K562 (cell line): ENCODE data around the gene PTH1R. TPM values are rescaled to one million over a fixed set of nuclear protein-coding genes. Genes with fewer than 3 reads are reported as not detected.

Experiments used
- ATAC-seq: fragments of 200-7000 bp; cut with Tn5 transposase; 3 replicates; pipeline ENCODE4 v1.9.1; 2020; ENCODE audit warnings: moderate library complexity
- BruUV-seq: library from RNA; stranded (reverse); fragments of 400-500 nt; replicated peaks from 2 replicates; lab custom pipeline; 2021; lab: Mats Ljungman, UMichigan
- CTCF ChIA-PET: fragments of 300-600 bp; formaldehyde crosslinking; extraction: SDS; loops from one replicate; lab custom pipeline; 2021; ENCODE audit warnings: low intra/inter-chr PET ratio; lab: Yijun Ruan, JAX
- POLR2A ChIA-PET: fragments of 300-600, 350-650 bp; sonication (Branson Sonifier 250); formaldehyde crosslinking; extraction: SDS; loops from one replicate; lab custom pipeline; 2021; ENCODE audit warnings: antibody characterized with exemption, inconsistent platforms; lab: Yijun Ruan, JAX
- DNase-seq, 4 experiments: peaks; one replicate each; pipeline versions ENCODE4 v3.0.0 to v3.0.0-alpha.2; 2011 to 2018; ENCODE audit warnings: low spot score in 3 of 4, mixed read lengths in 3 of 4; ENCODE audit errors: extremely low read depth in 1 of 4
- FAIRE-seq: peaks from 2 replicates; lab custom pipeline; 2011; peaks lifted over from hg19 to GRCh38; lab: Jason Lieb, UNC
- H2AFZ ChIP-seq: 2 replicates; pipeline ENCODE4 v1.6.0; 2011; ENCODE audit warnings: low read depth, low read length, control low read depth, inconsistent platforms
- H3K27ac ChIP-seq: fragments of 200-600 bp; 3 replicates; pipeline ENCODE4 v1.8.0; 2011; ENCODE audit warnings: low read depth, mild to moderate bottlenecking, control low read depth, inconsistent platforms, low read length, moderate library complexity, mixed read lengths; ENCODE audit errors: extremely low read depth
- H3K27me3 ChIP-seq, 2 experiments: fragments of 300-600 bp in 1 of 2; 2 replicates in 1 of 2; 3 replicates in 1 of 2; pipeline versions ENCODE4 v1.6.0 to v1.8.0; 2011; ENCODE audit warnings: inconsistent platforms in 2 of 2, low read length in 2 of 2, mild to moderate bottlenecking in 1 of 2, mixed read lengths in 1 of 2, moderate library complexity in 1 of 2; ENCODE audit not compliant: control insufficient read depth in 2 of 2, insufficient read depth in 2 of 2
- H3K36me3 ChIP-seq: fragments of 300-600 bp; 3 replicates; pipeline ENCODE4 v1.8.0; 2011; ENCODE audit warnings: mild to moderate bottlenecking, low read length, inconsistent platforms; ENCODE audit not compliant: control insufficient read depth, insufficient read depth
- H3K4me1 ChIP-seq, 2 experiments: fragments of 200-600 bp in 1 of 2; replicated peaks in 1 of 2; 2 replicates in 1 of 2; 3 replicates in 1 of 2; pipeline versions ENCODE4 v1.5.1 to v1.8.0; 2011; ENCODE audit warnings: inconsistent platforms in 2 of 2, low read length in 2 of 2, mild to moderate bottlenecking in 1 of 2, mixed read lengths in 1 of 2, moderate library complexity in 1 of 2; ENCODE audit not compliant: control insufficient read depth in 2 of 2, insufficient read depth in 2 of 2
- H3K4me2 ChIP-seq: 2 replicates; pipeline ENCODE4 v1.6.1; 2011; ENCODE audit warnings: low read length, control low read depth, inconsistent platforms, mixed read lengths; ENCODE audit not compliant: insufficient read depth
- H3K4me3 ChIP-seq: fragments of 200-600 bp; sonication (generic), shearing (Covaris generic); 2 replicates; pipeline ENCODE4 v1.5.1; 2016; ENCODE audit warnings: control low read depth, inconsistent platforms
- H3K79me2 ChIP-seq: fragments of 200-600 bp; 3 replicates; pipeline ENCODE4 v1.8.0; 2011; ENCODE audit warnings: low read length, inconsistent platforms; ENCODE audit not compliant: control insufficient read depth, insufficient read depth
- H3K9ac ChIP-seq, 2 experiments: 2 replicates each; pipeline versions ENCODE4 v1.6.0 to v1.6.1; 2011; ENCODE audit warnings: low read depth in 2 of 2, low read length in 2 of 2, control low read depth in 1 of 2, inconsistent platforms in 1 of 2, mild to moderate bottlenecking in 1 of 2, mixed read lengths in 1 of 2; ENCODE audit not compliant: insufficient read depth in 1 of 2
- H3K9me1 ChIP-seq: one replicate; pipeline ENCODE4 v1.6.0; 2011; ENCODE audit warnings: inconsistent platforms, mild to moderate bottlenecking, low read length, moderate library complexity; ENCODE audit not compliant: control insufficient read depth, insufficient read depth
- H3K9me3 ChIP-seq: replicated peaks from 2 replicates; pipeline ENCODE4 v1.5.1; 2011; ENCODE audit warnings: low read depth, low read length, inconsistent platforms; ENCODE audit not compliant: control insufficient read depth, insufficient read depth
- H4K20me1 ChIP-seq: replicated peaks from 2 replicates; pipeline ENCODE4 v1.6.1; 2011; ENCODE audit warnings: low read length, inconsistent platforms, mixed read lengths; ENCODE audit not compliant: control insufficient read depth, insufficient read depth
- MCM2 ChIP-seq: fragments of 450-650 bp; IDR thresholded peaks from 2 replicates; pipeline ENCODE4 v1.6.1; 2017; ENCODE audit warnings: low read depth, mild to moderate bottlenecking
- NFXL1 ChIP-seq: fragments of 450-650 bp; formaldehyde crosslinking; IDR thresholded peaks from 2 replicates; pipeline ENCODE4 v1.4.0; 2021; ENCODE audit warnings: mild to moderate bottlenecking
- POLR2G ChIP-seq: fragments of 200-400 bp; formaldehyde crosslinking; IDR thresholded peaks from 2 replicates; pipeline ENCODE4 v1.6.1; 2017; ENCODE audit warnings: low read depth, mild to moderate bottlenecking, antibody characterized with exemption, low read length, moderate library complexity
- ZC3H11A ChIP-seq: IDR thresholded peaks from 2 replicates; pipeline ENCODE4 v1.6.1; 2012; ENCODE audit warnings: low read depth, low read length, improper control_type of control experiment
- ZNF436 ChIP-seq: fragments of 250-450, 450-650 bp; sonication (Bioruptor Pico); formaldehyde crosslinking; IDR thresholded peaks from 2 replicates; pipeline ENCODE4 v1.7.0; 2020; ENCODE audit warnings: mild to moderate bottlenecking
- WGBS: fragments of 100-300 bp; shearing (Covaris generic); methylation state at CpG from one replicate; pipeline ENCODE4 v1.1.6; 2016; ENCODE audit warnings: low coverage, mixed read lengths; ENCODE audit not compliant: insufficient coverage; ENCODE audit errors: missing lambda C conversion rate; 5-methylcytosine and 5-hydroxymethylcytosine counted together
- in situ Hi-C: fragments of 300-500 bp; cut with MboI; formaldehyde crosslinking; loops from 4 replicates; pipeline ENCODE4 v1.15.0; 2018; ENCODE audit warnings: inconsistent platforms, mixed read lengths
- intact Hi-C: fragments of 100-400 bp; cut with micrococcal nuclease; formaldehyde crosslinking; loops from 2 replicates; pipeline ENCODE4 v1.14.2; 2022
- polyA plus RNA-seq, 8 experiments: library from polyadenylated mRNA; depleted of rRNA in 4 of 8; stranded (reverse) in 5 of 8; unstranded in 3 of 8; fragments of >200 nt; fragmentation: Nextera tagmentation in 2 of 8; fragmentation: Illumina TruSeq in 1 of 8; extraction: Ambion mirVana in 2 of 8; extraction: Trizol in 1 of 8; gene quantifications; 2 replicates each; pipeline versions ENCODE4 v1.2.1 to v1.2.3, GENCODE V29; 2011 to 2014; ENCODE audit warnings: inconsistent platforms in 1 of 8, missing spikeins in 1 of 8
- total RNA-seq, 7 experiments: library from RNA; depleted of rRNA in 6 of 7; stranded (reverse); fragments of >200 nt in 6 of 7; fragmentation: Illumina TruSeq in 2 of 7; extraction: Trizol in 2 of 7; gene quantifications; 2 replicates each; pipeline versions ENCODE4 v1.2.1 to v1.2.3, GENCODE V29; 2011 to 2021; ENCODE audit warnings: low replicate concordance in 1 of 7
- TF ChIP-seq, protein P1 (sequence below), 3 experiments: IDR thresholded peaks in 2 of 3; conservative IDR thresholded peaks in 1 of 3; 2 replicates each; pipeline ENCODE4 v1.5.1; 2011 to 2012; ENCODE audit warnings: low read length in 3 of 3, mild to moderate bottlenecking in 3 of 3, control low read depth in 2 of 3, improper control_type of control experiment in 1 of 3, inconsistent platforms in 1 of 3, low read depth in 1 of 3, mixed read lengths in 1 of 3, moderate library complexity in 1 of 3; ENCODE audit not compliant: insufficient read depth in 2 of 3

Gene PTH1R
- total and polyA plus RNA-seq, 9 of the 15 experiments (the other 6 are each of a cell fraction or from before 2014, with no cell fraction given) = not detected

DNA sequence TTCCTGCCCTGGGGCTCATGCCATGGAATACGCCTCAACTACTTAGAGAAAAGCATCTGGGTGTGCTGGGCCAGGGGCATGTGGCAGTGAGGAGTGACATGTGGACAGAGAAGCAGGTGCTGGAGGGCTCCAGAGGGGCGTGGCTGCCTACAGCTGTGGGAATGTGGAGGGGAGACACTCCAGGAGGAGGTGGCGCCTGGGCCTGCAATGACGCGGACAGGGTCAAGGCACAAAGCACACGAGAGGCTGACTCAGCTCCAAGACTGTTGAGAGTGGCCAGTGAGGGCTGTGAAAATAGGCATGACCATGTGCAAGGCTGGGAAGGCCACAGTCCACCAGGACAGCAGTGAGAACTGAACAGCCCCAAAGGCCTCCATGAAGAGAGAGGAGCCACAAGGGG lies 48.5 kb downstream of the PTH1R start:
- no peaks in the 10 kb centered on the region for H3K27me3 ChIP-seq
- intact Hi-C loops (no loop called here), in situ Hi-C loops (no loop called here)
- FAIRE-seq (no peak), ATAC-seq (no peak), DNase-seq (peak in 1 of 4 experiments; percentile 49)
- H3K4me3 ChIP-seq = no peak overlapping the region
- CTCF ChIA-PET = no interaction called here
- WGBS = 58% methylated on average over 6 of the region's 6 CpGs
- no peaks in the 10 kb centered on the region for H3K9me3 ChIP-seq
- peaks cover 38% of the 10 kb centered on the region for H3K79me2 ChIP-seq
- H3K36me3 ChIP-seq = peaks cover 91% of the 10 kb centered on the region
- H3K9me1 ChIP-seq = no peaks in the 10 kb centered on the region
- H3K4me2 ChIP-seq = no peak overlapping the region
- H2AFZ ChIP-seq = no peak overlapping the region
- H4K20me1 ChIP-seq = peaks cover 4% of the 10 kb centered on the region; the same call in 1 of the 2 replicates
- TF ChIP-seq NFXL1 (CRISPR knock-in tag) = no peak
- no peak for TF ChIP-seq ZC3H11A
- no peak for TF ChIP-seq MCM2
- TF ChIP-seq, protein P1, sequence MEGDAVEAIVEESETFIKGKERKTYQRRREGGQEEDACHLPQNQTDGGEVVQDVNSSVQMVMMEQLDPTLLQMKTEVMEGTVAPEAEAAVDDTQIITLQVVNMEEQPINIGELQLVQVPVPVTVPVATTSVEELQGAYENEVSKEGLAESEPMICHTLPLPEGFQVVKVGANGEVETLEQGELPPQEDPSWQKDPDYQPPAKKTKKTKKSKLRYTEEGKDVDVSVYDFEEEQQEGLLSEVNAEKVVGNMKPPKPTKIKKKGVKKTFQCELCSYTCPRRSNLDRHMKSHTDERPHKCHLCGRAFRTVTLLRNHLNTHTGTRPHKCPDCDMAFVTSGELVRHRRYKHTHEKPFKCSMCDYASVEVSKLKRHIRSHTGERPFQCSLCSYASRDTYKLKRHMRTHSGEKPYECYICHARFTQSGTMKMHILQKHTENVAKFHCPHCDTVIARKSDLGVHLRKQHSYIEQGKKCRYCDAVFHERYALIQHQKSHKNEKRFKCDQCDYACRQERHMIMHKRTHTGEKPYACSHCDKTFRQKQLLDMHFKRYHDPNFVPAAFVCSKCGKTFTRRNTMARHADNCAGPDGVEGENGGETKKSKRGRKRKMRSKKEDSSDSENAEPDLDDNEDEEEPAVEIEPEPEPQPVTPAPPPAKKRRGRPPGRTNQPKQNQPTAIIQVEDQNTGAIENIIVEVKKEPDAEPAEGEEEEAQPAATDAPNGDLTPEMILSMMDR (IDR thresholded peaks at IDR 0.05 in 2 of 3, conservative IDR thresholded peaks at IDR 0.05 in 1 of 3; ENCODE audit: insufficient read depth in 2 of 3, low read depth in 1 of 3, low read length in 3 of 3) = no peak
- TF ChIP-seq ZNF436 (CRISPR knock-in tag) = no peak
- 0 out of 2 replicates have a peak, but pooled peaks have one; percentile 12 for TF ChIP-seq POLR2G
- BruUV-seq = no TSS peak
- H3K4me1 ChIP-seq = peaks cover 0 to 5% of the 10 kb centered on the region in 2 experiments; a peak in 1 of 5 replicates
- POLR2A ChIA-PET = interaction anchor here (0.7 kb wide), 1 partner anchor 9 kb away, joined by 3 read pairs; no protein-coding TSS in a partner anchor
- H3K9ac ChIP-seq = peak overlapping the region in 1 of 2 experiments; percentile 57; a peak in 2 of 4 replicates
- H3K27ac ChIP-seq = no peak overlapping the region; the same call in 2 of the 3 replicates
